ENCODE measurements around the gene ATP6V0E2. TPM values are rescaled to one million over a fixed set of nuclear protein-coding genes. Genes with fewer than 3 reads are reported as not detected.
"Not testable (repeated sequence)": the region's sequence is repeated elsewhere in the genome, so short reads cannot be mapped to it uniquely, and the experiment has no call there.

ATP6V0E2 gene
- total RNA-seq, 2 donors from 2014 or later = 24.1 TPM

- Histone ChIP-seq H3K9me3 (no peaks in the 10 kb centered on the region), H3K36me3 (replicated peaks in 1 of 2; ENCODE audit: insufficient read depth in 1 of 2, low read depth in 2 of 2) (no peaks in the 10 kb centered on the region), H3K27ac (peak overlapping the region in 2 of 4 donors; percentile 76 to 85), H3K4me3 (no peak overlapping the region), H3K4me1 (peaks cover 61% of the 10 kb centered on the region), H3K27me3 (no peaks in the 10 kb centered on the region)
- DNase-seq (no peak), ATAC-seq (no peak)
- no peak for TF ChIP-seq CTCF (IDR thresholded peaks at IDR 0.05)
- intact Hi-C loops (cut with DNase I) = no loop called here
- 32 to 35% methylated on average over 4 of the region's 4 CpGs for WGBS, 2 donors
Observed at GRCh38 chr7:149886018-149886415, 12.2 kb downstream of the ATP6V0E2 start.

- Histone ChIP-seq H3K27ac (no peak overlapping the region), H3K4me3 (no peak overlapping the region), H3K9me3 (no peaks in the 10 kb centered on the region), H3K36me3 (replicated peaks in 1 of 2; ENCODE audit: insufficient read depth in 1 of 2, low read depth in 2 of 2) (no peaks in the 10 kb centered on the region), H3K4me1 (peaks cover 48% of the 10 kb centered on the region), H3K27me3 (no peaks in the 10 kb centered on the region)
- ATAC-seq = no peak
- WGBS, 2 donors = 92 to 95% methylated on average over 7 of the region's 7 CpGs
- intact Hi-C loops (cut with DNase I) = no loop called here
- DNase-seq = no peak
- TF ChIP-seq CTCF (IDR thresholded peaks at IDR 0.05) (no peak), POLR2A (IDR thresholded peaks at IDR 0.05) (no peak)
Observed at GRCh38 chr7:149887311-149887710, 13.5 kb downstream of the ATP6V0E2 start.

GRCh38 chr7:149890715-149891114 lies 16.9 kb downstream of the ATP6V0E2 start:
- intact Hi-C loops (cut with DNase I); ATAC-seq; H3K9me3 ChIP-seq; H3K36me3 ChIP-seq (replicated peaks in 1 of 2; ENCODE audit: insufficient read depth in 1 of 2, low read depth in 2 of 2); H3K27ac ChIP-seq; H3K4me3 ChIP-seq; H3K27me3 ChIP-seq; DNase-seq: not testable (repeated sequence)
- H3K4me1 ChIP-seq = peaks cover 16% of the 10 kb centered on the region
- WGBS, 2 donors = 0 to 44% methylated on average over 1 to 2 of the region's 2 CpGs

GRCh38 chr7:149894957-149895356 lies 21.2 kb downstream of the ATP6V0E2 start:
- H3K36me3 ChIP-seq (replicated peaks in 1 of 2; ENCODE audit: insufficient read depth in 1 of 2, low read depth in 2 of 2); DNase-seq; H3K9me3 ChIP-seq; H3K27me3 ChIP-seq; H3K4me3 ChIP-seq; ATAC-seq; H3K4me1 ChIP-seq; intact Hi-C loops (cut with DNase I); H3K27ac ChIP-seq: not testable (repeated sequence)
- WGBS, 2 donors = 88 to 91% methylated on average over 8 of the region's 8 CpGs

- 77% methylated on average over 3 of the region's 6 CpGs for WGBS, 2 donors
- intact Hi-C loops (cut with DNase I); ATAC-seq: not testable (repeated sequence)
Observed at GRCh38 chr7:149907776-149908376, 34.1 kb downstream of the ATP6V0E2 start.

GRCh38 chr7:149910219-149910618 lies 36.5 kb downstream of the ATP6V0E2 start:
- H3K36me3 ChIP-seq (replicated peaks in 1 of 2; ENCODE audit: insufficient read depth in 1 of 2, low read depth in 2 of 2); H3K27me3 ChIP-seq; H3K4me1 ChIP-seq; ATAC-seq; H3K4me3 ChIP-seq; DNase-seq; H3K9me3 ChIP-seq; H3K27ac ChIP-seq; intact Hi-C loops (cut with DNase I): not testable (repeated sequence)
- 92 to 94% methylated on average over 6 to 9 of the region's 9 CpGs for WGBS, 2 donors

More at GRCh38 chr7:149907776-149908376, 34.1 kb downstream of the ATP6V0E2 start:
- not testable (repeated sequence) for H3K36me3 ChIP-seq (replicated peaks in 1 of 2; ENCODE audit: insufficient read depth in 1 of 2, low read depth in 2 of 2); DNase-seq; H3K9me3 ChIP-seq; H3K4me3 ChIP-seq; H3K4me1 ChIP-seq; H3K27ac ChIP-seq; H3K27me3 ChIP-seq

- H3K4me1 ChIP-seq; H3K27me3 ChIP-seq; H3K4me3 ChIP-seq; ATAC-seq; DNase-seq; intact Hi-C loops (cut with DNase I); H3K36me3 ChIP-seq (replicated peaks in 1 of 2; ENCODE audit: insufficient read depth in 1 of 2, low read depth in 2 of 2); H3K27ac ChIP-seq; H3K9me3 ChIP-seq: not testable (repeated sequence)
- WGBS, 2 donors = 81% methylated on average over 4 of the region's 4 CpGs; no CpG with 5 or more reads in 1 of the 2 donors
Observed at GRCh38 chr7:149912126-149912525, 38.4 kb downstream of the ATP6V0E2 start.

- WGBS, 2 donors = 75% methylated on average over 6 to 7 of the region's 7 CpGs
- H3K27me3 ChIP-seq; H3K36me3 ChIP-seq (replicated peaks in 1 of 2; ENCODE audit: insufficient read depth in 1 of 2, low read depth in 2 of 2); ATAC-seq; intact Hi-C loops (cut with DNase I); H3K4me3 ChIP-seq; DNase-seq; H3K27ac ChIP-seq; H3K4me1 ChIP-seq; H3K9me3 ChIP-seq: not testable (repeated sequence)
Observed at GRCh38 chr7:149926414-149926813, 52.6 kb downstream of the ATP6V0E2 start.

Data from body of pancreas (tissue), 4 donors.